HG02840 (cell line): ENCODE measurements around the gene PDE9A.

Experiments
- ATAC-seq: cut with Tn5 transposase; IDR thresholded peaks from one replicate; pipeline ENCODE4 v1.9.1; 2021; ENCODE audit warnings: mild to moderate bottlenecking, moderate library complexity, moderate number of reproducible peaks; ENCODE audit not compliant: unreplicated experiment, low FRiP score

Gene PDE9A

DNA sequence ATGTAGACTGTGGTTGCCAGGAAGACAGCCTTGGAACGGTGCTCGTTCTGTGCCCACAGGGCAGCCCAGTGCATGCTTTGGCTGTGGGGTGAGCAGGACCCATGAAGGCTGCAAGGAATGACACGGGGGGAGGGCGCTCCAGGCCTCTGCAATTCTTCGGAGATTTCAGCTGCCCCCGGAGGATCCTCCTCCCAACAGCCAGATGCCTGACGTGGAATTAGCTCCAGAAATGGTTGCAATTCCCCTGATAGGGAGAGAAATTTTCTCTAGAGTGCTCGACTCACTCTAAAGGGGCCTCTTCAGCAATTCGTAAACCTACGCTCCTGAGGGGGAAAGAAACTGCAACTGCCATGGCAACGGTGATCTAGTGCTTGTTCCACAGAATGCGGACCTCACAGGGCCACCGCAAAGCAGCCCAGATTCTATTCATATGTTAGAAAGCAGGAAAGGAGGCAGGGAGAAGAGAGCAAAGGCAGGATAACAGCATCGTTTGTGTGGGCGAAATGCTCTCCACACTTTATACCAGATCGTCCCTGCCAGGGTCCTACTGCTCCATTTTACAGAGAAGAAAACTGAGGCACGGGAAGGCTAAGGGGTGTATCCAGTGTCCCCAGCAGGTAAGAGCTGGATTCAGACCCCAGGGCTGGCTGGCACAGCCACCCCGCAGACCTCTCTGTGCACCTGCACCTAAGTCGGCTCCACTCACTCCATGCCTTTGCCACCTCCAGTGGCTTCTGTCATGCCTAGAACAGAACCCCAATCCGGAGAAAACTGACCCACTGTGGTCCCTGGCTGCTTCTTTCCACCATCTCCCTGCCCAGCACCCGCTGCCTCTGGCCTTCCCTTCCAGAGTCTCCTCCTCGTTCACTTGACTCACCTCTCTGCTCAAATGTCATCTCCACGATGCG lies 11.9 kb upstream of the PDE9A start:
- ATAC-seq, result no peak

DNA sequence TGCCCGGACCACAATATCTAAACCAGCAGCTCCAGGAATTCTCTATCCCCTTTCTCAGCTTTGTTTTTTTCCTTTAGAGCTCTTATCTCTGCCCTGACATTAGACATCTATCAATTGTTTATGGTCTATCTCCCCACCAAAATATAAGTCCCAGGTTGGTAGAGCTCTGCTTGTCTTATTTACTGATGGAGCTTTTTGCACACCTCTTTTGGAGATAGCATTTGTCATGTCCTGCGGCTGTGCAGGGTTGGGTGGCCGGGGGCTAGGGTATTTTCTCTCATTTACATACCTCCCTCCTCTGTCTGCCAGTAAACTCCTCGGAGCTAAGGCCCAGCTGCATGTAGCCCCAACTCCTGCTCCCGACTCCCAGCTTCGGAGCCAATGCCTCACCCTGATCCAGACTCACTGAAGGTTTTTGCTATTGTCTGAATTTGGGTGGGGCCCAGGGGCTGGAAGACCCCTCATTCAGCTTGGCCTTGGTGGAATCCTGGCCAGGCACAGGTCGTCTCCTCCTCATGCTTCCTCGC lies 11.1 kb upstream of the PDE9A start:
- no peak for ATAC-seq

DNA sequence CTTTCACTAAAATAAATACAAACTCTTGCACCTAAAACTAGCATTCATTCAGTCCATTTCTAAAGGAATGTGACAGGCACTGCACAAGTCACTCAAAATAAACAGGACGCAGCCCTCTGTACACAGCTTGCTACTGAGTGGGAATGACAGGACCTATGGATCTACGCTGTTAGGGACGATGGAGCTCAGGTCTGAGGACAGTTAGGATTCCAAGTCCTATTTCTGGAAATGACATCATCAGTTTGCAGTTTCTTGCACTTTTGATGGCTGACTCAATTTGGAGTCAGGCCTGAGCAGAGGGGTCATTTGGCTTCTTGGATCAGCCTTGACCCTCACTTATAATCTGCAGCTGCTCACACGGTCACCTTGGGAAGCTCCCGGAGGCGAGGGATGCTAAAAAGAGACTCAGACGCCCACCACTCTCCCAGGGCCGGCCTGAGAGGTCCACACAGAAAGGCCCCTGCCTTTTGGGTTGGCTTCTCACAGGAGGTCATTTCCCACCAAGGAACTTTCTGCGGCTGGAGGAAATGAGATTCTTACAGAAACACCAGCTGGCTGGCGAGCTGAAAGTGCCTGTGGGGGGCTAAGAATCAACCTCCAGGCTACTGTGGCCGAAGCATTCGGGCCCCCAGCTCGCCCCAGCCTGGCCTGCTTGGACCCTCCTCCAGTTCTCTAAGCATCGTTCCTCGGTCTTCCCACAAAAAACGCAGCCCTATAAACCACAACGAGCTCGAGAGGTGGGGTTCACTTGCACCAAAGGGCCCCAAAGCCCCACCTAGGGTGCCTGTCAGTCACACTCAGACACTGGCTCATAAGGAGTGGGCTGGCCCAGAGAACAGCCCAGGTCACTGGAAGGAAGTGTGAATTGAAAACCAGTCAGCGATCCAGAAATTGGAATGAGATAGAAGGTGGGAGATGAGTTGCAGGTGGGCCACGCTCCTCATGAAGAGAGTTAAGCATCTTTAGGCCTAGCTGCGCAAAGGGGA lies 8.9 kb upstream of the PDE9A start:
- no peak for ATAC-seq

DNA sequence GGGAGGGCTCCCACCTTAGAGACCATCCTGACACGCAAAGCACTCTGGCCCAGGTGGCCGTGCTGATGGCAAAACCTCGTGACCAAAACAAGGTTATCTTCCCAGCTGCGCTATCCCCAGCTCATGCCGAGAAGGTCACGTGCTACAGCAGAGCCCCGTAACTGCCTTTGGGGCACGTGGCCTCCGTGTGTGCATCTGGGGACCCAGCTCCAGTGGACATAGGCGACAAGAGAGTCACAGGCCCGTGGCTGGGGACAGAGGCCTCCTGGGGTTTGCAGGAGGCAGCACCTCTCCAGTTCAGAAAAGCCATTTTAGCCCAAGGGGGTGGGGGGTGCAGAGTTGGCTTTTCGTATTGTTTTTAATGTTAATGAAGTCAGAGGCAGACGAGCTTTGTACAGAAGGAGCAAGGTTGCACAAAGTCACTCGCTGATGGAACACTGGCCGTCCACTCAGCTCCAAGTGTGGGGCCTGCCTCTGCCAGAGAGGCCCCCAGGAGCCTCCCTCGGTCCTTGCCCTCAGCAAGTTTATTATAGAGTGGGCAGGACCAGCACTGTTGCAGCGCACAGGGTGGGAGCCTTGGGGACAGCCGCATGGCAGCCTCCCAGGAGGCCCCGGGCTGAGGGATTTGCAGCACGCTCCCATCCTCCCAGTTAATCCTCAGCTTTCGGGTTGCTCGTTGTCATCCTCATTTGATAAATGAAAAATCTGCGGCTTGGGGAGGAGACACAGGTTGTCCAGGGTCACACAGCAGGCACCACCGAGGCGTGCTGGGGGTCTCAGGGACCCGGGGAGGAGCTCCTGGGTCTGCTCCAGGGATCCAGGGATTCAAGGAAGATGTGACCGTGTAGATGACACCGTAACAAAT lies 8.0 kb upstream of the PDE9A start:
- no peak for ATAC-seq

DNA sequence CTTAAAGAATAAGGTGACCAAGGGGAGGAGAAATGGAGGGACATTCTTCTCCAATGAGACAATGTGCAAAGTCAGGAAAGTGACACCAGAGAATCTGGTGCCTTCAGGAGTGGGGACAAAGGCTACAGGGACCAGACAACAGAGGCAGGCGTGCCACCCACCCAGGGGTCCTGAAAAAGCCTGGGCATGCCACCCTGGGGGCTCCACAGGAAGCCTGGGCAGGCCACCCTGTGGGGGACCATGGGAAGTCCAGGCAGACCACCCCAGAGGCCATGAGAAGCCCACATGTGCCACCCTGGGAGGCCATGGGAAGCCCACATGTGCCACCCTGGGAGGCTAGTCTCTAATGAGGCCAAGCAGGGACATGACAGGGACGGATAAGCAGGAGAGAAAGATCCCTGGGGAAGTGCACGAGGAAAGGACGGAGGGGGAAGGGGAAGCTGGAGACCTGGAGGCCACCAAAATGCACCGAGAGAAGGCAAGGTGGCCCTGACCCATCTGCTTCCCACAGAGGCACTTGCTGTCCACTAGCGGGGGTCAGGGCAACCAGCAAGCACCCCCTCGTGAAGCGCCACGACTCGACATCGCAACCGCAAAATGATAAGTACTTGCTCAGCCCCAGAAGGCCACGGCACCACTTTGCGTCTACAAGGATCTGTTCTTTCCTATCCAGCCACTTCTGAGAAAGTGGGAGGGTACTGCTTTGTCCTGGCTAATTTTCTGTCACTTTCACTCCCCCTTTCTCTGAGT lies 7.2 kb upstream of the PDE9A start:
- no peak for ATAC-seq

DNA sequence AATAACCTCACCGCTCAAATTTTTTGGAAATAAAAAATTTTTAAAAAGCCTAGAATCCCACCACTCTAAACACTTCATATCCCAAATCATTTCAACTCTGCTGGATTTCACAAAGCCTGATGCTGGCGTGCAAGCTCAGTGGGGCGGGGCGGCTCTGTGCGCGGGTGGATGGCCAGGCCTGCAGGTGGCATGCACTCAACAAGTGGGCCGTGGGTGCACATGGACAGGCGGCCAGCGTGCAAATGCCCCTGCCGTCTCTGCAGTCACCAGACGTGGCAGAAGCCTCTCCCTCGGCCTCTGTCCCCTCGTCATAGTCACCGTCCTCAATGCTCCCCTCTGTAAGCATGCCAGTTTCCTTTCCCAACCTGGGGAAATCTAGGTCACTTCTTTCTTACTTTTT lies 6.6 kb upstream of the PDE9A start:
- ATAC-seq, result no peak

DNA sequence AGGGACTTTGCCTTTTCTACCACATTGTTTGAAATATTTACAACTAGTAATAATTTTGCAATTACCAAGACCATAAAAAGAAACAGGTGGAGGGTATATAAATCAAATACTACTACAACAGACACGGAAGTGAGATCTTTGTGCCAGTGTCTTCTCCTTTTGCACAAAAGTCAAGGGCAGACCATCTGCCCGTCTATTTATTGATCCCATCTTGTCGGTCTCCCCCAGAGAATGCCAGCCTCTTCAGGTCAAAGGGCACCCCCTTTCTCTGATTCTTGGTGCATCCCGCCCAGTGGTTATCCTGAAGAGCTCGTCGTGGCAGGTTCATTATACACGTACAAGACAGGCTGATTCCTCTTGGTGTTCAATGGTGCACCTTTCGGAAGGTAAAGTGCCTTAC lies 4.8 kb upstream of the PDE9A start:
- ATAC-seq, result no peak

DNA sequence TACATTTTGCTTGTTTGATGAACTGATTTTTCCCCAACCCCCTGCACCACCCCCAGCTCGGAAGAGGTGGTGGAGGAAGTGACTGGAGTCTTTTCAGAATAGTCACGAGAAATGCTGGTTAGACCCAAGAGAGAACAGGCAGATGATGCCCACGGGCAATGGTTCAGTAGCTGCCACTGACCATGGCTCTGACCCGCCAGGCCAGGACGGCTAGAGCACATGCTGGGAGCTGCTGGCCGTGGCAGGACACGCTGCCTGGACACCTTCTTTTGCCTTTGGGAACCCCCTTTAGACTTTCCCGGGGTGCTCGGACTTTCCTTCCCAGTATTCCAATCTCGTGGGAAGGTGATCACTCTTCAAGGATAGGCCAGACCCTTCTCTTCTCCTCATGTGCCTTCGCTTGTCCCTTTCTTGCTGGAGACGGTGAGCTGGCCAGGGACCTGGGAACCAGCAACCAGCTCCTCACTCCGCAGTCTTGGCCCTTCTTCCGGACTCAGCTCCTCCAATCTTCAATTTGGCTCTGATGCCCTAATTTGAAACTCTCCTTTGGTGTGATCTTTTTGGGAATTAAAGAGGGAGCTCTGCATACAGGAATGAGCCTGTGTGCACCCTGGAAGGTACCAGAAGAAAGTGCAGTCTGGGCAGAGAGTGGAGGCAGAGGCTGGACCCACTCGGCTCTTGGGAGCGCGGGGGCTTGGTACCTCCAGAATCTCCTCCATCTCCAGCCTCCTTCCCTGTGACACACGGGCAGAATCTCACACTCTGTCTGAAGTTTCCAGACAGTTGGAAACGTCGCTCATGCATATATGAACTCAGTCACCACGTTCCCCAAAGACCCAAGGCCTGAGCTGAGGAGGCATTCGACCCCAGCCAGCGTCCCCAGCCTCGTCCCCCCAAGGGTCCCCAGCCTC lies 4.0 kb upstream of the PDE9A start:
- no peak for ATAC-seq

DNA sequence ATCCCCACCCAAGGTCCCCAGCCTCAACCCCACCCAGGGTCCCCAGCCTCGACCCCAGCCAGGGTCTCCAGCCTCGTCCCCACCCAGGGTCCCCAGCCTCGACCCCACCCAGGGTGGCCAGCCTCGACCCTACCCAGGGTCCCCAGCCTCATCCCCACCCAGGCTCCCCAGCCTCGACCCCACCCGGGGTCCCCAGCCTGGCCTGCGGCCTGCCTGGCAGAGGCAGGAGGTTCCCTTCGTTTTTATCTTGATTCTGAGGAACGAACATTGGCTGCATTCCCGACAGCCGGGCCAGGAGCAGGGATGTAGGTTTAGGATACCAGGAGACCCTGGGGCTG lies 3.4 kb upstream of the PDE9A start:
- no peak for ATAC-seq

DNA sequence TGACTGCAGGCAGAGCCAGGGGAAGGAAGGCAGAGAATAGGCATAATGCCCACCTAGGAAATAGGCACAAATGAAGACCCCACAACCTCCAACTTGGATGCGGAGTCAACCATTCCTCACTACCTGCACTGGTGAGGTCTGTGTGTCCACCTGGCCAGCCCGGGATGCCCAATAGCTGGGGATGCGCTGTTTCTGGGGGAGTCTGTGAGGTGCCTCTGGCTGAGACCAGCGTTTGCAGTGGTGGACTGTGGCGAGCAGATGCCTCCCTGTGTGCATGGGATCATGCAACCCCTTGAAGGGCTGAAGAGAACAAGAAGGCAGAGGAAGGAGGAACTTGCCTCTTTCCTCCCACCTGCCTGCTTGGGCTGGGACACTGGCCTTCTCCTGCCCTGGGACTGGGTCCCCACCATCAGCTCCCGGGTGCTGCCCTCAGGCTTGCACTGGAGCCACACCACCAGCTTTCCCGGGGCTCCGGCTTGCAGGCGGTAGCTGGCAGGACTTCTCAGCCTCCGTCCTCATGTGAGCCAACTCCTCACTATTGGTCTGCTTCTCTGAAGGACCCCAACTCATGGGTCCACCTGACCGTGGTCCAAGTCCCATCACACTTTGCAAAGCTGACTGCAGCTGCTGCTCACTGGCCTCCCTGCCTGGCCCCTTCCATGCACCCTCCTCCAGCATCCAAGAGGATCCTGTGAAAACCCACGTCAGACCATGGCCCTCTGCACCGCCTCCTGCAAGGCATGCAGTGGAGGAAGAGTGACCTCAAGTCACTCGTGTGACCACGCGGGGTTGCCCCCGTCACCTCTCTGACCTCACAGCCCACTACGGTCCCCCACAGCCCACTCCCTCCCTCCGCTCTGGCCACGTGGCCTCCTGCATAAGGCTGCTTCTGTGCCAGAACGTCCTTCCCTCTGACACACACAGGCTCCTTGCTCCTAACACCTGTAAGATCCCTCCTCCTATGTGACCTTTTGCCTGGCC lies 2.7 kb upstream of the PDE9A start:
- no peak for ATAC-seq

DNA sequence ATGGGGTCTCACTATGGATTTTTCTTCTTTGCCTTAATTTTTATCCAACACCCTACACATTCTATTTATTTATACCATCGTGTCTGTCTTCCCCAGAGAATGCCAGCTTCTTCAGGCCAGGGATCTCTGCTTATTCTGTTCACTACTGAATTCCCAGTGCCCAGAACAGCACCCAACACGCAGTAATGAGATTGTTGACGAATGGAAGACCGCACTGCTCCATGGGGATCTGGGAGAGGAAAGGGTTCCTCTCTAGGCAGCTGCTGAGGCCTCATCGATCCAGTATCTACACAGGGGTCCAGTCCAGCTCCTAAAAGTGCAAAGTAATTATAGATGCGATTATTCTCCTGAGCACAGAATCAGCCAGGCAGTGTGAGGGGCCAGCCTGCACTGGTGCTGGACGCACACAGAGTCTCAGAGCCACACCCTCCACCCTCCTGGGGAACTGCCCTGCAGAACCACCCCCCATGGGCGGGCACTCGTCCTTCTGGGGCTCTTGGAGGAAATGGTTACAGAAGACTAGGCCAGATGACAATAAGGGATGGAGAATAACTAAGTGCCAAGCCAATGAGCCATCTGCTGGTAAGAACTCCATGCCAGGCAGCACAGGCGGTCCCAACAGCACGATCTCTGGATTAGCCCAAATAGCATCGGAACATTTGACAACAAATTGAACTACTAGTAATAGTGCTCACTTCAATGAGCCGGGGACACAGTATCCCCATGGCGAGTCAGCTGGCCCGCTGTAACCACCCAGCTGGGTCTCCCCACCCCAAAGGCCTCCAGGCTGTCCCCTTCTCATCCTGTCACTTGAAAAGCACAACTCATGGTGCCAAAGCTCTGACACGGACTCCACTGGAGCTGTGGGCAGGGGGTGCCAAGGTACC lies 1.7 kb upstream of the PDE9A start:
- ATAC-seq, result no peak

DNA sequence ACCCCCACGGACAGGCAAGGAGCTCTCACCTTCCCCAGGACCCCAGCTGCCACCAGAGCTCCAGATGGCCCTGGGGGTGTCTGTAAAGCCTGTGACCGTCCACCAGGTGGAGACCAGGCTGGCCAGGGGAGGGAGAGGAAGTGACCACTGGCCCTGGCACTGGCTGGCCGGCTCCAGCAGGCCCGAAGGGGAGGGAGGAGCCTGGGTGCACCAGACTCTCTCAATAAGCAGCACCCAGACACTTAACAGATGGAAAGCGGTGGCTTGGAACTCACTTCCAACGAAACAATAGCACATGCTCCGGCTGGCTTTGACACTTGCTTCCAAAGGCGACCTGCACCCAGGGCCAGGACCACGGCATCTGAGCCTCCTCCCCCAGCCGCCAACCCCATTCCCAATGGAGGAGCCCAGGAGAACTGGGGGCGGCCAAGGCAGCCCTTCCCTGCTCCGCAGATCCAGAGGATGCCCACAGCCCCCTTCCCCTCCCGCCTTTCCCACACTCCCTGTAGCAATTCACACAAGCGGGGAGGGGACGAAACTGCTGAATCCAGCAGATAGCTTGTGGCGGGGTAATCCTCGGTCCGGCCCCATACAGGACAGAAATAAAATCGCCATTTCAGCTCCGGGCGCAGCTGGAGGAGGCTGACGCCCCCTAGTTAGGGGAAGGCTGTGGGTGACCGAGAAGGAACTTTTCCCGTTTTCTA lies 742 bp upstream of the PDE9A start:
- ATAC-seq, result no peak

DNA sequence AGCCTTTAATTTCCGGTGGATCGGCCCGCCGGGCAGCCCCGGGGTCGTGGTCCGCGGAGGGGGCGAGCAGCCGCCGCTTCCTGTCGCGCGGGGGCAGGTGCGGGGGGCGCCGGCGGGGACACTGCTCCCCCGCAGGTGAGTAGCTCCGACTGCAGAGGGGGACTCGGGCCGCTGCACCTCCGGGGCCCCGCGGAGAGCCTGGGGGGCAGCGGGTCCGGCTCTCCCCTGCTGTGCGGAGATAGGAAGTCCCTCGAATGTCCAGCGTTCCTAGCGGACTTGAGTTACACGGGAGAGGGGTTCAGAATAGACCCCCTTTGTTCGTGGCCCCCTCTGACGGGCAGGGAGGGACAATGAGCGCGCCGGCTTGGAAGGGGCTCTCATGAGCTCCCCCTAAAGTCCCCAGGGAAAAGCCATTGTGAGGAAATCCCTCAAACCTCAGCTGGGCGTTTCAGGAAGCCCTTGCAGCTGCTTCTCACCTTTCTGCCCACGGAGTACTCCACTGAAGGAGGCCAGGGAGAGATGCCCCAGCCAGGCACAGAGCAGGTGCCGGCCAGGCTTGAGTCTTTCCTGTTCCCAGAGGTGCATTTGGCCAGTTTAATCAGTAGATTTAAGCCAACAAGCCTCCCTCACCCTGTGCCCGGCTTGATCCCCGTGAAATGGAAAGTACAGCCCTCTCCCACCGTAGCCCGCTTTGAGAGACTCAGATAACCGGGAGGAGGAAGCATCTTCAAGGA lies 925 bp downstream of the PDE9A start:
- ATAC-seq, result no peak

DNA sequence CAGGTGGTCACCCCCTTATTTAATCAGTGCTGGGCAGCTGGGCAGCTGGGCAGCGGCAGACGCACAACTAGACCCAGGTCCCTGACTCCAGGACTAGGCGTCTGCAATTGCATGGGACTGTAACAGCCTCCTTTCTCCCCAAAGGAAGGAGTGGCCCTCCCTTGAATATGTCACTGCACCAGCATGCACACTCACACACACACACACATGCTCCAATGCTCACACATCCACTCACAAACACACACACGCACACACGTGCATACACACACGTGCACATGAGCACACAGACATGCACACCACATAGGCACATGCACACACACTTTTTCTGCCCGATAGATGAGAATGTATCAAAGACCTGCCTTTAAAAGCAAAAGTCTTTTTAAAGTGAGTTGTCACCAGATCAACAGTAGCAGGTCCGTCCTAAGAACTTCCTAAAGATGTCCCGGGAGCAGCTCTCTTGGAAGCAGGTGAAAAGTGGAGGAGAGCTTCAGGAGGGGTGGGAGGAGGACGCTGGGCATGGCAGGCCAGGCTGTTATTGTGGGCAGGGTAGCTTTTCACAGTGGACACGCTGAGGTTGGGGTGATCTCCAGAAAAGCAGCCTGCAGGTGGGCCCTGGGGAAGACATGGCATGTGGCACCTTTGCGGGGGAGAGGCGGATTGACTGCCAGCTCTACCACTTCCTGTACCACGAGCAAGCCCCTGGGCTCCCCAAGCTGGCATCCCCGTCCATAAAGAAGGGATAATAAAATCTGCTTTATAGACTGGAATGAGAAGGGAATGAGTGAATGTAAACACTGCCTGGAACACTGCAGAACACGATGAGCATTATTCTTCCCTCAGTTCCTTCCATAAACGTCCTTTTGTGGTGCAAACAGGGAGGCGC lies 1.7 kb downstream of the PDE9A start:
- ATAC-seq, result no peak
